OCI-LY3 (cell line): ENCODE results near the gene PIGS.

ENCODE experiments used
- EZH2phosphoT487 ChIP-seq: fragments of 200-600 bp; shearing (Covaris generic); IDR thresholded peaks from 2 replicates; pipeline ENCODE4 v1.6.1; 2018; ENCODE audit warnings: antibody characterized with exemption, mixed run types, low read depth
- TF ChIP-seq, protein P1 (sequence below): fragments of 200-600, 300-600 bp; sonication (generic); IDR thresholded peaks from 2 replicates; pipeline ENCODE4 v1.5.1; 2014; ENCODE audit warnings: antibody characterized with exemption, low read length, low read depth

DNA sequence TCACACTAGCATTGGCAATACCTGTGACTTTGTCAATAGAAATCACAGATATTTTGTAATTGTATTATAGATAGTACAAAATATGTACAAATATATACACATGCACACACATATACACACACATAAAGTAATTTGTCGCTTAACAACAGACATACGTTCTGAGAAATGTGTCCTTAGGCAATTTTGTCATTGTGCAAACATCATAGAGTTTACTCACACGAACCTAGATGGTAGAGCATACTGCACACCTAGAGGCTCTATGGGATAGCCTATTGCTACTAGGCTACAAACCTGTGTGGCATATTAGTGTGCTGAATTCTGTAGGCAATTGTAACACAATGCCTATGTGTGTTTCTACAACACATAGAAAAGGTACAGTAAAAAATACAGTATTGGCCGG is 29.9 kb downstream of the PIGS start:
- TF ChIP-seq, protein P1, sequence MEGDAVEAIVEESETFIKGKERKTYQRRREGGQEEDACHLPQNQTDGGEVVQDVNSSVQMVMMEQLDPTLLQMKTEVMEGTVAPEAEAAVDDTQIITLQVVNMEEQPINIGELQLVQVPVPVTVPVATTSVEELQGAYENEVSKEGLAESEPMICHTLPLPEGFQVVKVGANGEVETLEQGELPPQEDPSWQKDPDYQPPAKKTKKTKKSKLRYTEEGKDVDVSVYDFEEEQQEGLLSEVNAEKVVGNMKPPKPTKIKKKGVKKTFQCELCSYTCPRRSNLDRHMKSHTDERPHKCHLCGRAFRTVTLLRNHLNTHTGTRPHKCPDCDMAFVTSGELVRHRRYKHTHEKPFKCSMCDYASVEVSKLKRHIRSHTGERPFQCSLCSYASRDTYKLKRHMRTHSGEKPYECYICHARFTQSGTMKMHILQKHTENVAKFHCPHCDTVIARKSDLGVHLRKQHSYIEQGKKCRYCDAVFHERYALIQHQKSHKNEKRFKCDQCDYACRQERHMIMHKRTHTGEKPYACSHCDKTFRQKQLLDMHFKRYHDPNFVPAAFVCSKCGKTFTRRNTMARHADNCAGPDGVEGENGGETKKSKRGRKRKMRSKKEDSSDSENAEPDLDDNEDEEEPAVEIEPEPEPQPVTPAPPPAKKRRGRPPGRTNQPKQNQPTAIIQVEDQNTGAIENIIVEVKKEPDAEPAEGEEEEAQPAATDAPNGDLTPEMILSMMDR: no peak
- TF ChIP-seq EZH2phosphoT487: no peak
